CD4-positive, alpha-beta T cell treated with Interleukin-15 for 4 hours (primary cell): ENCODE measurements around the gene CILP2.

Experiments
- DNase-seq: peaks from one replicate; pipeline ENCODE4 v3.0.0-alpha.2; 2020; ENCODE audit warnings: low spot score

The CILP2 gene

DNA sequence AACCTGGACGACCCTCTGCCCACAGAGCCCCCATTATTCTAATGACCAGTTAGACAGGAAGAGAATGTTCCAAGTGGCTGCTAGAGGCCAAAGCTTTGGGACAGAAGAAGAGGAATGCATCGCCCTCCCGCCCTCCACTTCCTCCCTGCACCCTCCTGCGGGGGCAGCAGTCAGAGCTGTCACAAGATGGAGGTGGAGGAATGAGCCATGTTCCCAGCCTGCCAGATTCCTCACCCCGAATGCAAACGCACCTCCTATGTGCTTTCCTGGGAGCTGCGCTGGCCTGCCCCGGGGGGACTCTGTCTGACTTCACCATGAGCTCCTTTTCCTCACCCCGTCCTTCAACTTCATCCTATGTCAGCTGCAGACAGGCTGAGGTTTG, 7.7 kb upstream of the CILP2 start:
- DNase-seq, result no peak

DNA sequence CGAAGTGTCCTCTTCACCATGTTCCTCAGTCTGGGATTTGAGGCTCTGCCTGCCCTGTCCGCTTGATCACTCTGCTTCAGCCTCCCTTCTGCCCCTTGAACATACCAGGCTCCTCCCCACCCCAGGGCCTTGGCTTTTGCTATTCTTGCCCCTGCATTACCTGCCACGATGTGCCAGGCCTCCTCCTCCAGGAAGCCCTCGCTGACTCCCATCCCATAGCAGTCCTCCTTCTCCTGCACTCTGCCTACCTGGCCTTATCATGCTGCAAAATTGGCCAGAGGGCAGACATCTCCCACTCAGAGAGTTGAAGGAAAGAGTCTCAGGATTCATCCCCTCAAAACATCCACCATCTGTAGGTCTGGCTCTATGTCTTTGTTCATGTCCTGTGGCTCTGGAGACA, 7.2 kb upstream of the CILP2 start:
- no peak for DNase-seq

DNA sequence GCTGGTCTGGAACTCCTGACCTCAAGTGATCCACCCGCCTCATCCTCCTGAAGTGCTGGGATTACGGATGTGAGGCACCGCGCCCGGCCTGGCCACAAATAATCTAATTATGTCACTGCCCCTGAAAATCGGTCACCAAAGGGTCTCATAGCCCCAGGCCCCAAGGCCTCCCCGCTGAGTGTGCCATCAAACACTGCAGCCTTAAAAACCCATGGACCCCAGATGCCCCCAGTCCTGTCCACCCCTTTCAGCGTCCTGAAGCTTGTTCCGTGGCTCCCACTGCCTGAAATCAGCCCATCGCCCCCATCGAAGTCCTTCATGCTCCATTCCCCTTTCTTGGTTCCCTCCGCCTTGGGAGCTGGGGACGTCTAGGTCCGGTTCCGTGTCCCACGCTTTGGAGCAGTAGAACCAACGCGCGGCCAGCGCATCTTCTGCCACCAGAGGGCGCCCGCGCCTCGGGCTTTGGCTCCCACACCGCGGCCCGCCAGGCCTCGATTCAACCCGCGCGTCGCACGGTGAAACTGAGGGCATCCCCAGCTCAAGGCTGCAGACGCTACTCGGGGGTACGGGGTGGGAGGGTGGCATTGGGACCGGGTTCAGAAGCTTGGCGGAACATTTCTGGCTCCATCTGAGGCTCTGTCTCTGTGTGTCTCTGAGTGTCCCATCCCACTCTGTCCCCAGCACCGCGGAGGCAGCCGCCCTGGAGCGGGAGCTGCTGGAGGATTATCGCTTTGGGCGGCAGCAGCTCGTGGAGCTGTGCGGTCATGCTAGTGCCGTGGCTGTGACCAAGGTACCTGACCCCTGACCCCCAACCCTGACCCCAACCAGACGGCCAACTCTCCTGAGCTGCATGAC, 5.9 kb upstream of the CILP2 start:
- DNase-seq, result peak; percentile 84

DNA sequence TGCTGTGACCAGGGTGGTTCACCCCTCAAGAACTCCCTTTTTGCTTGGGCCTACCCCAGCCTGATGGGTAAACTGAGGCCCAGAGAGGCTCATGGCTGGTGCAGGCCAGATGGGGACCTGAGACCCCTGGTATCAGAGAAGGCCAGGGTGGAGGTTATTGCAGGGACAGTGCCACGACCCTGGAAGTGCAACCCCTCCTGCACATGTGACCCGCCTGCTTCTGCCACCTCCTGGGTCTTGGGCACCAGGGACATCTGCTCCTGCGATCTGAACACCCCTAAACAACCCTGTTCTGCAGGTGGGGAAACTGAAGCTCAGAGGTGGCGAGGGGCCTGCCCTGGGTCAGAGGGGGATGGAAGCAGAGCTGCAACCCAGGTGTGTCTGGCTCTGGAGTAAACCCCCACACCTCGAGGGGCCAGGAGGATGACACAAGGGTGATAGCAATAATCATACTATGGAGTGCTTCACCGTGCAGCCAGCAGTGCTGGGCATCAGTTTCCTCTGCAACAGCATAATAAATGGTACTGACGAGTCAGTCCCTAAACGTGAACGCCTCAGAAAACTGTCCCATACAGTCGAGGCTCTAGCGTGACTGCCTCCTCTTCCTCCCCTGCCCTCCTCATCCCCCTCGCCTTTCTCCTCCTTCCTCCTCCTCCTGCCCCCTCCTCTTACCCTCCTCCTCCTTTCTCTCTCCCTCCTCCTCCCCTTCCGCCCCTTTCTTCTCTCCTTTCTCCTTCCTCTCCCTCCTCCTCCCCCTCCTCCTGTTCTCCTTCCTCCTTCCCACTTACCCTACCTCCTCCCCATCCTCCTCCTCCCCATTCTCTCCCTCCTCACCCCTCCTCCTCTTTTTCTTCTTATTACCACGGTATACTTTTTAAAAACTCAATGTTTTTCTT, 5.0 kb upstream of the CILP2 start:
- no peak for DNase-seq

DNA sequence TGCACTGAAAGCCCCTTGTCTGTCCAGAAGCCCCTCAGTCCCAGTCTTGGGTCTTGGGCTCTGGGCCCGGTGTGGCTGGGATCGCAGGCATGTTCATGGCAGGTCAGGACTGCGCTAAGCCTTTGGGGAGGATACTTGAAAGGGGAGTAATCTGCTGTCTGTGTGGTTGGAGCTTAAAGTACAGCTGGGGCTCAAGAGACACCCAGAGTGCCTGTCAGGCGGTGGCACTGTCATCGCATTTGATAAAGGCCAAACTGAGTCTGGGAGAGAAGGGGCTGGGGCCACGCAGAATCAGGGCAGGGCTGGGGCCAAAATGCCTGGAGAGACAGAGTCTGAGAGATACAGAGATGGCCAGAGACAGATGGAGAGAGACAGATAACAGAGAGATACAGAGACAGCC, 4.2 kb upstream of the CILP2 start:
- DNase-seq, result no peak

DNA sequence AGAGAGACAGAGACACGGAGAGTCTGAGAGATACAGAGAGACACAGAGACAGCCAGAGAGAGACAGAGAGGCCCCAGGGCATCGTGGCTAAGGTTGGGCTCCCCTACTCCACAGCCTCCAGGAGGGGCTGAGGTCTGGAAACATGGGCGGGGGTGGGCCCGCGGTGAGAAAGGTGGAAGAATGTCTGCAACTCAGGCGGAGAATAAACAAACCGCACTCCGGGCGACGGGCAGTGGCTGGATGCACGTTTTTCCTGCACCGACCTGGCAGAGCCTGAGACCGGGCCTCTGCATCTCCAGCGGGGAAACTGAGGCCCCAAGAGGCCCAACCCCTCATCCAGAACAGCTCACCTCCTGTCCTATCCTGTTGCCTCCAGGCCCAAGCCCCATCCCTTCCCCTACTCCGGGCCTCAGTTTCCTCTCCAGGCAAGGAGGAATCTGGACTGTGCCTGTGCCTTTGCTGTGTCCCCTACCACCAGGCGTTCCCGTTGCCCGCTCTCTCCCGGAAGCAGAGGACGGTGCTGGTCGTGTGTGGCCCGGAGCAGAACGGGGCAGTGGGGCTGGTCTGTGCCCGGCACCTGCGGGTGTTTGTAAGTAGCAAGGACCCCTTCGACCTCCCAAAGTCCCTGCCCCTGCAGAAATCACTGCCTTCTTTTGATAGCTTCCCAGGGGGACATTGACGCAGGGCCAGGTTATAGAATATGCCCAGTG, 3.4 kb upstream of the CILP2 start:
- DNase-seq, result no peak

DNA sequence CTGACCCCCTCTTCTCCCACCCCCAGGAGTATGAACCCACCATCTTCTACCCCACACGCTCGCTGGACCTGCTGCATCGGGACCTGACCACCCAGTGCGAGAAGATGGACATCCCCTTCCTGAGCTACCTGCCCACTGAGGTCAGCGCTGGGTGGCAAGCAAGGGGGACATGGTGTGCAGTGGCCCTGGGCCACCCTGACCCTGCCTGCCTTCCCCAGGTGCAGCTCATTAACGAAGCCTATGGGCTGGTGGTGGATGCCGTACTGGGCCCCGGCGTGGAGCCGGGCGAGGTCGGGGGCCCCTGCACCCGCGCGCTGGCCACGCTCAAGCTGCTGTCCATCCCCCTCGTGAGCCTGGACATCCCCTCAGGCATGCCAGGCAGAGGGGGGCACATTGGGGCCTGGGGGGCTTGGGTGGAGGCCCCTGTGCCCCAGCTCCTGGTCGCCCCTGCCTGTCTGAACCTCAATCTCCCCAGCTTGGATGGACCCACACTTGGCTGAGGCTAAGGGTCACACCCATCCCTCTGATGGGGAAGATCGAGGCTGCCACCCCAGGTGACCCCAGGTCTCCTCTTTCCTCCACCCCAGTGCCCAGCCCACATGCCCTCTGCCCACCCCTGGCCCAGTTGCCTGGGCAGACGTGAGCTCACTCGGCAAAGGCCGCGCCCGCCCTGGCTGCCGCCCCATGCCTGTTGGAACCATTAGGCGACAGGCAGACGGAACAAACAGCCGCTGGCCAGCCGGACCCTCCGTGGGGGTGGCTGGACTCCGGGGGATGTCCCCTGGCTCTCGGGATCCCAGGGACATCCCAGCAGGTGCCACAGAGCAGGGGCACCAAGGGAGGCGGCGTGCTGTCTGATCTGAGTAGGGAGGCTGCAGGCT, 2.5 kb upstream of the CILP2 start:
- no peak for DNase-seq

DNA sequence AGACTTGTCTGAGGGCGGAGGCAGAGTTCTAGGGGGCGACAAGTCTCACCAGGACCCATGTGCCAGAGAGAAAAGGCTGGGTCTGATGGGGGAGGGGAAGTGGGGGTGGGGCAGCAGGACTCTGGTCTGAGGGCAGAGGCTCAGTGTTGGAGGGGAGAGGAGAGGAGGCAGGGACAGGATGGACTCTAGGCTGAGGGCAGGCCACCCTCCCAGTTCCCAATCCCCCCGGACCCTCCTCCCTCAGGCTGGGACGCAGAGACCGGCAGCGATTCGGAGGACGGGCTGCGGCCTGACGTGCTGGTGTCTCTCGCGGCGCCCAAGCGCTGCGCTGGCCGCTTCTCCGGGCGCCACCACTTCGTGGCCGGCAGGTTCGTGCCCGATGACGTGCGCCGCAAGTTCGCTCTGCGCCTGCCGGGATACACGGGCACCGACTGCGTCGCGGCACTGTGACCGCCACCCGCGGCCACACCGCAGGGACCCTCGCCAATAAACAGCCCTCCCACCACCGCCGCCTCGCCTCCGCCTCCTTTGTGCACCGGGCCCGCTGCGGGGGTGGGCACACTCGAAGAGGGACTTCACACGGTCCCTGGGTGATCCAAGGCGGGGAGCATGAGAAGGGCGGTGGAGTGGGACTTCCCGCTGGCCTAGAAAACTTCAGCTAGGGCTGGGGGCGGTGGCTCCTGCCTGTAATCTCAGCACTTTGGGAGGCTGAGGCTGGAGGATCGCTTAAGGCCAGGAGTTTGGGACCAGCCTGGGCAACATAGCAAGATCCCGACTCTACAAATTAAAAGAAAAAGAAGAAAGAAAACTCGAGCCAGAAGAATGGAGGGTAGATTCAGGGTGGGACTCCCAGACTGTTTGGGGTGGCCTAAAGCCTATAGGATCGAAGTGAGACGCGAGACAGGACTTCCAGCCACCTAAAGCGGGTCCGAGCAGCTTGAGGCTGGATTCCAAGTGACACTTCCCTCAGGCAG, 703 bp upstream of the CILP2 start:
- no peak for DNase-seq

DNA sequence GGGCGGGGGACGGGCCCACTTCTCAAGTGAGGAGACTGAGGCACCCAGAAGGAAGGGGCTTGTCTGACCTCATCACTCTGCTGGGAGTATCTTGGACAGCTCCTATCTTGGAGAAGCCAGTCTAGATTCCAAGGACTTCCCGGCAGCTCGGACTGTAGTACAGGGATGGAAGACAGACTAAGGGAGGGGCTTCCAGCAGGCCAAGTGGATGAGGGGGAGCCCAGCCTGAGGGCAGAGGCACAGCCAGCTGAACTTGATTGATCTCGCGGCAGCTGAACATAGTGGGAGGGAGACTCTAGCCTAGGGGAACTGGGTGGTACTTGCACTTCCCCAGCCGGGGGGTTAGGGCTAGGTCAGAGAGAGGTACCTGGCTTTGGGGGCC, 711 bp downstream of the CILP2 start:
- DNase-seq, result no peak

DNA sequence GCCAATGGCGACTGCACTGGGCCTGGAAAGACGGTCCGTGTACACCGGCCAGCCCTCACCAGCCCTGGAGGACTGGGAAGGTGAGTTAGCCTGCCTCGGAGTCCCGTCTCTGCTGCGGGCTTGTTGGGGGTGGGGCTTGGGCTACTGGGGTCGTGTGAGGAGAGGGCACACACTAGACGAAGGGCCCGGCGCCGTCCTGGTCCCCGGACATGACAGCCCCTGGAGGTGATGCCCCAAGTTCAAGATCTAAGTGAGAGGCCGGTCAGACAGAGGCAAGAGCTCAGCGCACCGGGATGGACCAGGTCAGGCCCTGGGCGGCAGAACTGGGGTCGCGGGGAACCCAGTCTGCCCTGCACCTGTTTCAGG, 1.6 kb downstream of the CILP2 start:
- no peak for DNase-seq

DNA sequence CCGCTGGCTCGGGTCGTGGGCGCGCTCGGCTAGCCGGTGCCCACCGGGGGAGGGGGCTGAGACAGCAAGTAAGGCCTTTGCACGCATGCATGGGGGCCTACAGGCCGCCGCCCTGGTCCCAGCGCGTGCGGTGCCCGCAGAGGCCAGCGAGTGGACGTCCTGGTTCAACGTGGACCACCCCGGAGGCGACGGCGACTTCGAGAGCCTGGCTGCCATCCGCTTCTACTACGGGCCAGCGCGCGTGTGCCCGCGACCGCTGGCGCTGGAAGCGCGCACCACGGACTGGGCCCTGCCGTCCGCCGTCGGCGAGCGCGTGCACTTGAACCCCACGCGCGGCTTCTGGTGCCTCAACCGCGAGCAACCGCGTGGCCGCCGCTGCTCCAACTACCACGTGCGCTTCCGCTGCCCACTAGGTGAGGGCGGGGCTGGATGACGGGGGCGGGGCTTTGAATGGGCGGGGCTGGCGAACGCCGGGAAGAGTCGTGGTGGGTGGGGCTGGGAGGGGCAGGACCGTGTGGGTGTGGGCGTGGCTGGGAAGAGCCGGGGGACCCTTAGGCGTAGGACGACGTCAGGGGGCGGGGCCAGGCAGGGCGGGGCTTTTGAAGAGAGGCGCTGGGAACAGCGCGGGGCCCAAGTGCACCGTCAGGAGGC, 2.1 kb downstream of the CILP2 start:
- DNase-seq, result peak; percentile 56

DNA sequence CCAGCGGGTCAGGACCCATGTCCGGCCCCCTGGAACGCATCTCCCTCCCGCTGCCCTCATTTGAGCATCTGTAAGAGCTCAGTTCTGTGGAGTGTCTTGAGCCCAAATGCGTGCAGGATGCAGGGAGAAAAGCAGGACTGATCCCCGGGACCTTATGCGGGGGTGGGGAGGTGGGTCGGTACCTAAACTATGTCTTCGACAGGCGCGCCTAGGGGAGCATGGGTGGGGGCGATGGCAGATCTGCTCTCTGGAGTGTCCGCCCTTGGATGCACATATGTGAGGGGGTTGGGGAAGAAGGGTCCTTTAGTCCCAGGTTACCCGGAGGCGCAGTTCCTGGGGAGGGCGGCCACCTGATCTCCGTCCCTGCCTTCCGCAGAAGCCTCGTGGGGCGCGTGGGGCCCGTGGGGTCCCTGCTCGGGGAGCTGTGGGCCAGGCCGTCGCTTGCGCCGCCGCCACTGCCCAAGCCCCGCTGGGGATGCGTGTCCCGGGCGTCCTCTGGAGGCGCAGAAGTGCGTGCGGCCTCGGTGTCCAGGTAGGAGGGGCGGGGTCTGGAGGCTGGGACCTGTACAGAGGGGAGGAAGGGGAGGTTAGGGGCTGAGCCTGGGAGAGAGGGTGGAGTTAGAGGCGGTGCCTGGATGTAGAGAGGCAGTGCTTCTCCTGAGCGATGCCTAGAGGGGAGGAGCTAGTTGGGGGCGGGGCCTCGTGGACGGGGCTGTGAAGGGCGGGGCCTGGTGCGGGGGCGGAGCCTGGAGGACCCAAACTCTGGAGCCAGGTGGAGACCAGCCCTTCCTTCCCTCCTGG, 2.9 kb downstream of the CILP2 start:
- peak; percentile 68 for DNase-seq

DNA sequence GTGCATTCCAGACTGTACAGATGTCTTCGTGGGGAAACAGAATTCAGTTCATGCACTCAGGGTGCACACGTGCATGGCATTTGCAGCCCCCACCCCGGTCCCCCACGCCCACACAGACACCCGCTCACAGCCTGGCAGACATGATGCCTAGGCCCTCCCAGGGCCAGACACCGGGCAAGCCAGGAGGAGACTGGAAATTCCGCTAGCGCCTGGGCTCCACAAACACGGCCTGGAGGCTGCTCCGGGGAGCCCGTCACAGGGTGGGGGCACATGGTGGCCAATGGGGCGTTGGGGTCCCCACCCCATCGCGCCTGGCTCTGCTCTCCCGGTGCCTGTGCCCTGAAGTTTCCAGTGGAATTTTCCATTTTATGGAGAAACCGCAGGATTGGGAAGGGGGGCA, 3.6 kb downstream of the CILP2 start:
- no peak for DNase-seq

DNA sequence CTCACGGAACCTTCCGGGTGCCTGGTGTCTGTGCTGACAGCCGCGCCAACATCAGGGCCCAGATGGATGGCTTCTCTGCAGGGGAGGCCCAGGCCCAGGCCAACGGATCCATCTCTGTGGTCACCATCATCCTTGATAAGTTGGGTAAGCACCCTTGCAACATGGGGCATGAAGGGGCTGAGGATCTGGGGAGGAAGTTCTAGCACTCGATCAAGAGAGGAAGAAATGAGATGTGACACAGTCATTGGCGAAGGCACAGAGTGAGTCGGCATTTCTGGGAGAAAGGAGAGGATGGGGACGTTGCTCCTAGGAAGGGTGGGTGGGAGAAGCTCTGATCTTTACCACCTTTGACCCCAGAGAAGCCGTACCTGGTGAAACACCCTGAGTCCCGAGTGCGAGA, 4.4 kb downstream of the CILP2 start:
- DNase-seq, result no peak

DNA sequence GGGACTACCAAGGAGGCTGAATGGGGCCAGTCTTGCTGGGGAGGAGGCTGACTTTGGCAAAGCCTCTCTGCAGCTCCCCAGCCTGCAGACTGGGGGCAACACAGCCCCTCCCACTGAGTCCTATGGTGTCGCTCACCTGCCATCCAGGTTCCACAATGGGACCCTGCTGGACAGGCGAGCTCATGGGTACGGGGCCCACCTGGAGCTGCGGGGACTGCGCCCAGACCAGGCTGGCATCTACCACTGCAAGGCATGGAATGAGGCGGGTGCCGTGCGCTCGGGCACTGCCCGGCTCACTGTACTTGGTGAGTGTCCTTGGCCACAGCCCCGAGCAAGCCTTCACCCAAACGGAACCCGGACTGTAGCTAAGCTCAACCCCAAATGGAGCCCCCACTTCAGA, 5.0 kb downstream of the CILP2 start:
- no peak for DNase-seq

DNA sequence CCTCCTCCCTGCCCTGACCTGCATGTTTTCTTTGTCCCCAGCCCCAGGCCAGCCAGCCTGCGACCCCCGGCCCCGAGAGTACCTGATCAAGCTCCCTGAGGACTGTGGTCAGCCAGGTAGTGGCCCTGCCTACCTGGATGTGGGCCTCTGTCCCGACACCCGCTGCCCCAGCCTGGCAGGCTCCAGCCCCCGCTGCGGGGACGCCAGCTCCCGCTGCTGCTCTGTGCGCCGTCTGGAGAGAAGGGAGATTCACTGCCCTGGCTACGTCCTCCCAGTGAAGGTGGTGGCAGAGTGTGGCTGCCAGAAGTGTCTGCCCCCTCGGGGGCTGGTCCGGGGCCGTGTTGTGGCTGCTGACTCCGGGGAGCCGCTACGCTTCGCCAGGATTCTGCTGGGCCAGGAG, 5.6 kb downstream of the CILP2 start:
- no peak for DNase-seq

DNA sequence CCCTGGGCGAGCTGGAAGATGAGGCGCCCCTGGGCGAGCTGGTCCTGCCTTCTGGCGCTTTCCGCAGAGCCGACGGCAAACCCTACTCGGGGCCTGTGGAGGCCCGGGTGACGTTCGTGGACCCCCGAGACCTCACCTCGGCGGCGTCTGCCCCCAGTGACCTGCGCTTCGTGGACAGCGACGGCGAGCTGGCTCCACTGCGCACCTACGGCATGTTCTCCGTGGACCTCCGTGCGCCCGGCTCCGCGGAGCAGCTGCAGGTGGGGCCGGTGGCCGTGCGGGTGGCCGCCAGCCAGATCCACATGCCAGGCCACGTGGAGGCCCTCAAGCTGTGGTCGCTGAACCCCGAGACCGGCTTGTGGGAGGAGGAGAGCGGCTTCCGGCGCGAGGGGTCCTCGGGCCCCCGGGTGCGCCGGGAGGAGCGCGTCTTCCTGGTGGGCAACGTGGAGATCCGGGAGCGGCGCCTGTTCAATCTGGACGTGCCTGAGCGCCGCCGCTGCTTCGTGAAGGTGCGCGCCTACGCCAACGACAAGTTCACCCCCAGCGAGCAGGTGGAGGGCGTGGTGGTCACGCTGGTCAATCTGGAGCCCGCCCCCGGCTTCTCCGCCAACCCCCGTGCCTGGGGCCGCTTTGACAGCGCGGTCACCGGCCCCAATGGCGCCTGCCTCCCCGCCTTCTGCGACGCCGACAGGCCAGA, 6.3 kb downstream of the CILP2 start:
- no peak for DNase-seq

DNA sequence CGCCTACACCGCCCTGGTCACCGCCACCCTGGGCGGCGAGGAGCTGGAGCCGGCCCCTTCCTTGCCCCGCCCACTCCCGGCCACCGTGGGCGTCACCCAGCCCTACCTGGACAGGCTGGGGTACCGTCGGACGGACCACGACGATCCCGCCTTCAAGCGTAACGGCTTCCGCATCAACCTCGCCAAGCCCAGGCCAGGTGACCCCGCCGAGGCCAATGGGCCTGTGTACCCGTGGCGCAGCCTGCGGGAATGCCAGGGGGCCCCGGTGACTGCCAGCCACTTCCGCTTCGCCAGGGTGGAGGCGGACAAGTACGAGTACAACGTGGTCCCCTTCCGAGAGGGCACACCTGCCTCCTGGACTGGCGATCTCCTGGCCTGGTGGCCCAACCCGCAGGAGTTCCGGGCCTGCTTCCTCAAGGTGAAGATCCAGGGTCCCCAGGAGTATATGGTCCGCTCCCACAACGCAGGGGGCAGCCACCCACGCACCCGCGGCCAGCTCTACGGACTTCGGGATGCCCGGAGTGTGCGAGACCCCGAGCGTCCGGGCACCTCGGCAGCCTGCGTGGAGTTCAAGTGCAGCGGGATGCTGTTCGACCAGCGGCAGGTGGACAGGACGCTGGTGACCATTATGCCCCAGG, 7.0 kb downstream of the CILP2 start:
- DNase-seq, result no peak
